ENCODE measurements around the gene USP49.
A peak's percentile ranks its signal among the peaks of the same experiment; 100 is the strongest.

USP49 gene

DNA sequence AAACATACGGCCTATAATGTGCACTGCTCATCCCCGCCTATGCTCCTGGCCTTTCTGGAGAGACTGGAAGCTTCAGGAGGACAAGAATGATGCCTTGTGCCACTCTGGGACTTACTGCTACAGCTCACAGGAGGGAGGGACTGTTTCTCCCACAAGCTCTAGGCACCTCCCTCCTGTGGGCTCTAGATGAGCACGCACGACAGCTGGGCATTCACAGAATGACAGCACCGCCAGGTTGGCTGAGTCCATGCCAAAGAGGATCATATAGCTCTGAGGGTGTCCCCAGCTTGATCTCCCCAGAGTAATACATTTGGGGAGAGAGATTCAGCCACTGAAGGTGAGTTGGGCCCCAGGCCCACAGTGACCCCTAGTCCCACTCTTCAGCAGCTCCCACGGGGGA lies 137.9 kb downstream of the USP49 start (continued):
- TF ChIP-seq ZNF449 (tag by site-specific recombination; IDR thresholded peaks at IDR 0.05) (no peak), ELK4 (IDR thresholded peaks at IDR 0.05; ENCODE audit: borderline replicate concordance, low read depth, low read length) (no peak)

DNA sequence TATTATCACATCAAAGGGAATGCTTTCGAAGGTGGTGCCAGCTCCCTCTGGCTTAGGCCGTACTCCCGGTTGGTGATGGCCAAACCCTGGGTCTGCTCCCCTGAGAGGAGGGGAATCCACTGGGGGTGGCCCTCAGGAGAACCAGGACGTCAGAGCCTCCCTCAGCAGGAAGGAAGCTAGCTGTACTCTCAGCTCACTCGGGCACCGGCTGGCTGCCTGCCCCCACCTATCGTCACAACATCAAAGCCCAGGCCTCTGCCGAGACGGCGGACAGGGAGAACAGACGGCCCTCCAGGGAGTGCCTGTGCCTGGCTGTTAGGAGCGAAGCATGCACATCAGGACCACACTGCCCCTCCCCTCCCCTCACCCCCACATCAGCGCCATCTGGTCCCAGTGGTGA lies 138.8 kb downstream of the USP49 start:
- Histone ChIP-seq H3K36me3 (ENCODE audit: control insufficient read depth in 2 of 2, insufficient read depth in 1 of 2, low read length in 2 of 2) (no peaks in the 10 kb centered on the region), H3K27ac (ENCODE audit: extremely low read depth, low read depth, low read length) (no peak overlapping the region), H3K4me1 (ENCODE audit: control insufficient read depth, insufficient read depth, low read length) (no peaks in the 10 kb centered on the region), H3K9me3 (ENCODE audit: control insufficient read depth, insufficient read depth, low read depth, low read length) (no peaks in the 10 kb centered on the region), H3K4me3 (ENCODE audit: low read depth, low read length) (no peak overlapping the region)
- ChIA-PET POLR2A (no interaction called here), CTCF (interaction anchor here (0.6 kb wide), 2 partner anchors 31 to 165 kb away, joined by 3 to 4 read pairs; partner anchors contain the start of genes BYSL and MED20)
- TF ChIP-seq ZIC2 (tag by site-specific recombination; IDR thresholded peaks at IDR 0.05) = peak; percentile 52; the same call in 1 of the 2 replicates
- no peak for TF ChIP-seq SETDB1 (IDR thresholded peaks at IDR 0.05; ENCODE audit: insufficient read length, low read length)

GRCh38 chr6:41755895-41756294 lies 139.3 kb downstream of the USP49 start:
- TF ChIP-seq ZFP41 (tag by site-specific recombination; IDR thresholded peaks at IDR 0.05; ENCODE audit: borderline replicate concordance) (no peak), ZNF561 (tag by site-specific recombination; IDR thresholded peaks at IDR 0.05; ENCODE audit: borderline replicate concordance) (no peak), OVOL3 (tag by site-specific recombination; IDR thresholded peaks at IDR 0.05) (no peak), KLF7 (tag by site-specific recombination; IDR thresholded peaks at IDR 0.05; ENCODE audit: borderline replicate concordance) (no peak), BCL11A (tag by site-specific recombination; IDR thresholded peaks at IDR 0.05; ENCODE audit: low read depth) (no peak), ZNF529 (tag by site-specific recombination; IDR thresholded peaks at IDR 0.05; ENCODE audit: insufficient replicate concordance) (no peak), ZXDB (tag by site-specific recombination; IDR thresholded peaks at IDR 0.05) (no peak), PRDM4 (tag by site-specific recombination; IDR thresholded peaks at IDR 0.05) (no peak), ZNF549 (tag by site-specific recombination; IDR thresholded peaks at IDR 0.05) (no peak), KLF9 (tag by site-specific recombination; IDR thresholded peaks at IDR 0.05; ENCODE audit: low read depth) (no peak), ZNF621 (tag by site-specific recombination; IDR thresholded peaks at IDR 0.05) (no peak), ZNF670 (tag by site-specific recombination; IDR thresholded peaks at IDR 0.05; ENCODE audit: low read depth) (no peak), ZIC2 (tag by site-specific recombination; IDR thresholded peaks at IDR 0.05) (no peak), ZNF785 (tag by site-specific recombination; IDR thresholded peaks at IDR 0.05) (no peak), ZNF391 (tag by site-specific recombination; IDR thresholded peaks at IDR 0.05; ENCODE audit: borderline replicate concordance, low read depth) (no peak), ZSCAN5A (tag by site-specific recombination; IDR thresholded peaks at IDR 0.05) (no peak)
- TF ChIP-seq, protein P1, sequence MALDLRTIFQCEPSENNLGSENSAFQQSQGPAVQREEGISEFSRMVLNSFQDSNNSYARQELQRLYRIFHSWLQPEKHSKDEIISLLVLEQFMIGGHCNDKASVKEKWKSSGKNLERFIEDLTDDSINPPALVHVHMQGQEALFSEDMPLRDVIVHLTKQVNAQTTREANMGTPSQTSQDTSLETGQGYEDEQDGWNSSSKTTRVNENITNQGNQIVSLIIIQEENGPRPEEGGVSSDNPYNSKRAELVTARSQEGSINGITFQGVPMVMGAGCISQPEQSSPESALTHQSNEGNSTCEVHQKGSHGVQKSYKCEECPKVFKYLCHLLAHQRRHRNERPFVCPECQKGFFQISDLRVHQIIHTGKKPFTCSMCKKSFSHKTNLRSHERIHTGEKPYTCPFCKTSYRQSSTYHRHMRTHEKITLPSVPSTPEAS (tag by site-specific recombination; IDR thresholded peaks at IDR 0.05) = no peak
- POLR2A ChIA-PET = no interaction called here
- Histone ChIP-seq H3K4me1 (ENCODE audit: control insufficient read depth, insufficient read depth, low read length) (no peaks in the 10 kb centered on the region), H3K27ac (ENCODE audit: extremely low read depth, low read depth, low read length) (no peak overlapping the region), H3K36me3 (ENCODE audit: control insufficient read depth in 2 of 2, insufficient read depth in 1 of 2, low read length in 2 of 2) (no peaks in the 10 kb centered on the region), H3K9me3 (ENCODE audit: control insufficient read depth, insufficient read depth, low read depth, low read length) (no peaks in the 10 kb centered on the region), H3K4me3 (ENCODE audit: low read depth, low read length) (no peak overlapping the region)
- CTCF ChIA-PET = interaction anchor here (0.6 kb wide), 2 partner anchors 165 to 416 kb away, joined by 3 read pairs; partner anchors contain the start of genes BYSL and MED20

Data from HEK293 (cell line).